GM12878 (cell line): ENCODE results near the gene MRPL27. TPM values are rescaled to one million over a fixed set of nuclear protein-coding genes. Genes with fewer than 3 reads are reported as not detected.

Experiments used
- ATAC-seq: fragments of 200-7000 bp; cut with Tn5 transposase; 3 replicates; pipeline ENCODE4 v1.9.1; 2020; ENCODE audit warnings: mild to moderate bottlenecking, moderate library complexity
- BruUV-seq: library from RNA; stranded (reverse); fragments of 400-500 nt; replicated peaks from 2 replicates; lab custom pipeline; 2021; lab: Mats Ljungman, UMichigan
- CTCF ChIA-PET: fragments of 300-600 bp; sonication (Branson Sonifier 250); formaldehyde crosslinking; extraction: SDS; loops from one replicate; lab custom pipeline; 2021; ENCODE audit warnings: inconsistent platforms; lab: Yijun Ruan, JAX
- POLR2A ChIA-PET: fragments of 350-600 bp; formaldehyde crosslinking; extraction: SDS; loops from one replicate; lab custom pipeline; 2021; ENCODE audit warnings: inconsistent platforms; lab: Charles Lee
- RAD21 ChIA-PET: fragments of 300-600 bp; sonication (Branson Sonifier 250); formaldehyde crosslinking; loops from one replicate; lab custom pipeline; 2023; ENCODE audit warnings: antibody characterized with exemption; ENCODE audit not compliant: unreplicated experiment; lab: Charles Lee
- SMC1A ChIA-PET: fragments of 300-600 bp; sonication (Branson Sonifier 250); formaldehyde crosslinking; loops from one replicate; lab custom pipeline; 2023; ENCODE audit not compliant: unreplicated experiment, uncharacterized antibody; lab: Charles Lee
- DNase-seq: peaks from one replicate; pipeline ENCODE4 v3.0.0-alpha.2; 2011; ENCODE audit warnings: low read depth, low spot score
- FAIRE-seq: peaks from 3 replicates; lab custom pipeline; 2011; peaks lifted over from hg19 to GRCh38; lab: Jason Lieb, UNC
- H2AFZ ChIP-seq: 2 replicates; pipeline ENCODE4 v1.6.0; 2011; ENCODE audit warnings: low read depth, low read length, control low read depth; ENCODE audit not compliant: control insufficient read depth
- H3K27ac ChIP-seq: 2 replicates; pipeline ENCODE4 v1.5.1; 2011; ENCODE audit warnings: control low read depth; ENCODE audit not compliant: control insufficient read depth, insufficient read depth
- H3K27me3 ChIP-seq, 2 experiments: replicated peaks in 1 of 2; 2 replicates each; pipeline versions ENCODE4 v1.6.0 to v1.6.1; 2011; ENCODE audit warnings: low read length in 1 of 2; ENCODE audit not compliant: control insufficient read depth in 2 of 2, insufficient read depth in 2 of 2
- H3K36me3 ChIP-seq, 2 experiments: 2 replicates each; pipeline ENCODE4 v1.5.1; 2011; ENCODE audit warnings: low read length in 1 of 2; ENCODE audit not compliant: control insufficient read depth in 2 of 2, insufficient read depth in 2 of 2
- H3K4me1 ChIP-seq: 2 replicates; pipeline ENCODE4 v1.6.1; 2011; ENCODE audit warnings: mild to moderate bottlenecking, low read length, moderate library complexity, mixed read lengths; ENCODE audit not compliant: control insufficient read depth, insufficient read depth
- H3K4me2 ChIP-seq: 2 replicates; pipeline ENCODE4 v1.6.0; 2011; ENCODE audit warnings: control low read depth; ENCODE audit not compliant: control insufficient read depth, insufficient read depth
- H3K4me3 ChIP-seq: fragments of 200-600 bp; sonication (generic); 2 replicates; pipeline ENCODE4 v1.5.1; 2016
- H3K79me2 ChIP-seq: 2 replicates; pipeline ENCODE4 v1.6.0; 2011; ENCODE audit warnings: low read length; ENCODE audit not compliant: control insufficient read depth, insufficient read depth
- H3K9ac ChIP-seq: 2 replicates; pipeline ENCODE4 v1.8.0; 2011; ENCODE audit warnings: low read length, control low read depth, mixed read lengths; ENCODE audit not compliant: control insufficient read depth, insufficient read depth
- H3K9me3 ChIP-seq: replicated peaks from 3 replicates; pipeline ENCODE4 v1.5.1; 2011; ENCODE audit warnings: mild to moderate bottlenecking, low read length; ENCODE audit not compliant: control insufficient read depth, insufficient read depth
- H4K20me1 ChIP-seq: 2 replicates; pipeline ENCODE4 v1.6.0; 2011; ENCODE audit not compliant: control insufficient read depth, insufficient read depth
- CHD1 ChIP-seq: IDR thresholded peaks from 2 replicates; pipeline ENCODE4 v1.6.1; 2012; ENCODE audit warnings: low read depth, low read length, improper control_type of control experiment
- CREB1 ChIP-seq: IDR thresholded peaks from 2 replicates; pipeline ENCODE4 v1.6.1; 2012; ENCODE audit warnings: low read depth, mild to moderate bottlenecking, inconsistent platforms
- ETV6 ChIP-seq, 2 experiments: fragments of 450-650 bp in 1 of 2; IDR thresholded peaks in 1 of 2; conservative IDR thresholded peaks in 1 of 2; 2 replicates each; pipeline ENCODE4 v1.6.1; 2014; ENCODE audit warnings: antibody characterized with exemption in 1 of 2, borderline replicate concordance in 1 of 2, low read depth in 1 of 2, mild to moderate bottlenecking in 1 of 2, moderate library complexity in 1 of 2
- NR2F1 ChIP-seq: fragments of 450-650 bp; conservative IDR thresholded peaks from 2 replicates; pipeline ENCODE4 v1.6.1; 2017; ENCODE audit warnings: mild to moderate bottlenecking
- PAX5 ChIP-seq: IDR thresholded peaks from 2 replicates; pipeline ENCODE4 v1.6.1; 2011; ENCODE audit warnings: low read depth, low read length, borderline replicate concordance
- RCOR1 ChIP-seq: conservative IDR thresholded peaks from 2 replicates; pipeline ENCODE4 v1.6.1; 2012; ENCODE audit warnings: low read depth, low read length, improper control_type of control experiment
- SMC3 ChIP-seq: IDR thresholded peaks from 2 replicates; pipeline ENCODE4 v1.6.1; 2011; ENCODE audit warnings: low read length, improper control_type of control experiment, borderline replicate concordance
- SP1 ChIP-seq: IDR thresholded peaks from one replicate; pipeline ENCODE4 v1.6.1; 2011; ENCODE audit warnings: low read depth, low read length
- TARDBP ChIP-seq: IDR thresholded peaks from 2 replicates; pipeline ENCODE4 v1.6.1; 2016; ENCODE audit warnings: borderline replicate concordance
- ZNF384 ChIP-seq: IDR thresholded peaks from 2 replicates; pipeline ENCODE4 v1.6.1; 2012; ENCODE audit warnings: low read depth, mild to moderate bottlenecking, low read length, improper control_type of control experiment, borderline replicate concordance
- WGBS: methylation state at CpG from one replicate; pipeline ENCODE4 v1.1.6; 2016; ENCODE audit warnings: low lambda C conversion rate; ENCODE audit not compliant: insufficient replicate concordance, insufficient coverage; ENCODE audit errors: missing lambda C conversion rate; 5-methylcytosine and 5-hydroxymethylcytosine counted together
- in situ Hi-C: fragments of 300-500 bp; cut with MboI; formaldehyde crosslinking; loops from 9 replicates; pipeline ENCODE4 v1.14.3; 2018; ENCODE audit warnings: mixed read lengths
- intact Hi-C: fragments of 100-400 bp; cut with micrococcal nuclease; formaldehyde crosslinking; loops from one replicate; pipeline ENCODE4 v1.14.2; 2022; ENCODE audit not compliant: unreplicated experiment
- polyA plus RNA-seq, 11 experiments: library from polyadenylated mRNA; depleted of rRNA in 4 of 11; unstranded in 6 of 11; stranded (reverse) in 5 of 11; fragments of >200 nt; fragmentation: Nextera tagmentation in 4 of 11; fragmentation: Illumina TruSeq in 1 of 11; extraction: Ambion mirVana in 4 of 11; extraction: Trizol in 1 of 11; gene quantifications; 1 replicate in 1 of 11; 2 replicates in 10 of 11; pipeline versions ENCODE4 v1.2.1 to v1.2.3, GENCODE V29; 2011 to 2016; ENCODE audit warnings: inconsistent platforms in 2 of 11, missing spikeins in 2 of 11, low read depth in 1 of 11
- total RNA-seq, 4 experiments: library from RNA; depleted of rRNA in 3 of 4; stranded (reverse); fragments of >200 nt in 3 of 4; fragmentation: Illumina TruSeq in 1 of 4; extraction: Trizol in 1 of 4; gene quantifications; 2 replicates each; pipeline versions ENCODE4 v1.2.1 to v1.2.3, GENCODE V29; 2013 to 2021
- TF ChIP-seq, protein P1 (sequence below): IDR thresholded peaks from 2 replicates; pipeline ENCODE4 v1.6.1; 2012; ENCODE audit warnings: low read depth, low read length, improper control_type of control experiment
- TF ChIP-seq, protein P2 (sequence below): IDR thresholded peaks from 2 replicates; pipeline ENCODE4 v1.6.1; 2012; ENCODE audit warnings: low read depth, low read length, improper control_type of control experiment
- TF ChIP-seq, protein P3 (sequence below): fragments of 150-350 bp; IDR thresholded peaks from 2 replicates; pipeline ENCODE4 v1.6.1; 2014; ENCODE audit warnings: mild to moderate bottlenecking, low read depth, low read length

MRPL27 gene
- total and polyA plus RNA-seq, 10 of the 15 experiments (the other 5 are each of a cell fraction or from before 2014, with no cell fraction given) = 83.0 to 390 (median 131) TPM

DNA sequence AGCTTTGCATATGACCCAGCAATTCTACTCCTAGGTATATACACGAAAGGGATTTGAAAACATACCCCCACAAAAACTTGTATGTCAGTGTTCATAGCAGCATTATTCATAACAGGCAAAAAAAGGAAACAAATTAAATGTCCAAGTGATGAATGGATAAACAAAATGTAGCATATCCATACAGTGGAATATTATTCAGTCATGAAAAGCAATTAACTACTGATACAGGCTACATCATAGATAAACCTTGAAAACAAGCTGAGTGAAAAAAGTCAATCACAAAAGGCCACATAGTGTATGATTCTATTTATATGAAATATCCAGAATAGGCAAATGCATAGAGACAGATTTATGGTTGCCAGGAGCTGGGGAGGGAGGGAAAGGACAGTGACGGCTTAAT, 721 bp upstream of the MRPL27 start:
- H3K36me3 ChIP-seq = peaks cover 8 to 16% of the 10 kb centered on the region in 2 experiments
- peak overlapping the region; percentile 95 for H3K27ac ChIP-seq
- H3K4me2 ChIP-seq = peak overlapping the region; percentile 67
- ChIA-PET RAD21 (interaction anchor here (1.2 kb wide), 1 partner anchor 17 kb away, joined by 7 read pairs; no protein-coding TSS in a partner anchor), POLR2A (interaction anchor here (0.6 to 1.5 kb wide), 4 partner anchors 16 to 28 kb away, joined by 3 to 4 read pairs (median 3); partner anchors contain the start of gene XYLT2), CTCF (interaction anchor here (0.6 to 5.9 kb wide), 5 partner anchors 12 to 173 kb away, joined by 3 to 48 read pairs (median 6); partner anchors contain the start of gene LRRC59), SMC1A (interaction anchor here (1.1 kb wide), 1 partner anchor 23 kb away, joined by 6 read pairs; no protein-coding TSS in a partner anchor)
- H3K4me1 ChIP-seq = no peaks in the 10 kb centered on the region; the same call in 1 of the 2 replicates
- in situ Hi-C loops = no loop called here
- H3K4me3 ChIP-seq = peak overlapping the region; percentile 72
- H4K20me1 ChIP-seq = no peaks in the 10 kb centered on the region
- no TSS peak for BruUV-seq
- intact Hi-C loops = no loop called here
- H3K79me2 ChIP-seq = peaks cover 27% of the 10 kb centered on the region
- ATAC-seq (no peak), FAIRE-seq (no peak), DNase-seq (no peak)
- H2AFZ ChIP-seq = no peak overlapping the region; the same call in 1 of the 2 replicates
- 63% methylated on average over 2 of the region's 2 CpGs for WGBS
- TF ChIP-seq RCOR1 (no peak), PAX5 (no peak)
- H3K9me3 ChIP-seq = no peaks in the 10 kb centered on the region
- H3K9ac ChIP-seq = peak overlapping the region; percentile 78
- H3K27me3 ChIP-seq = no peaks in the 10 kb centered on the region

DNA sequence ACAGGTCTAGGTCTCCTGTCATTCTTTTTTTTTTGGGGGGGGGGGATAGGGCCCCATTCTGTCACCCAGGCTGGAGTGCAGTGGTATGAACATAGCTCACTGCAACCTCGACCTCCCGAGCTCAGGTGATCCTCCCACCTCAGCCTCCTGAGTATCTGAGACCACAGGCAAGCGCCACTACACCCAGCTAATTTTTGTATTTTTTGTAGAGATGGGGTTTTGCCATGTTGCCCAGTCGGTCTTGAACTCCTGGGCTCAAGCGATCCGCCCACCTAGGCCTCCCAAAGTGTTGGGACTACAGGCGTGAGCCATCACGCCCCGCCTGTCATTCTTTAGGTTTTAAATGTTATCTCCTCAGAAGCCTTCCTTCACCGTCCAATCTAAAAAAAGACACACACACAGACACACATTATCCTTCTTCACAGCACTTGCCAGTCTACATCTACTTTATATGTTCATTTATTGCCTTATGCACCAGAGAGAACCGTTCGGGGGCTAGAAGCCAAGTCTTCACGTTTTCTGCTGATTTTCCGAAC, 694 bp downstream of the MRPL27 start:
- Histone ChIP-seq H3K4me1 (no peaks in the 10 kb centered on the region; the same call in 1 of the 2 replicates), H3K79me2 (peaks cover 27% of the 10 kb centered on the region), H3K9me3 (no peaks in the 10 kb centered on the region), H3K27ac (peak overlapping the region; percentile 95), H3K4me3 (peak overlapping the region; percentile 72), H3K4me2 (peak overlapping the region; percentile 85), H3K36me3 (peaks cover 15 to 20% of the 10 kb centered on the region in 2 experiments), H3K9ac (peak overlapping the region; percentile 78), H4K20me1 (no peaks in the 10 kb centered on the region), H2AFZ (peak overlapping the region; percentile 99), H3K27me3 (no peaks in the 10 kb centered on the region)
- SMC1A ChIA-PET = interaction anchor here (1.3 kb wide), 1 partner anchor 10 kb away, joined by 9 read pairs; no protein-coding TSS in a partner anchor
- CTCF ChIA-PET = interaction anchor here (0.9 to 5.9 kb wide), 6 partner anchors 10 to 172 kb away, joined by 3 to 48 read pairs (median 11); partner anchors contain the start of gene LRRC59
- intact Hi-C loops = no loop called here
- peak; percentile 13 for ATAC-seq
- FAIRE-seq = no peak
- POLR2A ChIA-PET = interaction anchor here (0.6 to 1.8 kb wide), 6 partner anchors 8 to 735 kb away, joined by 4 to 5 read pairs (median 5); partner anchors contain the start of gene LRRC59
- 1% methylated on average over 14 of the region's 14 CpGs for WGBS
- DNase-seq = no peak
- no TSS peak for BruUV-seq
- TF ChIP-seq TARDBP (no peak), ZNF384 (no peak), CHD1 (no peak), SMC3 (no peak), CREB1 (no peak), ETV6 (conservative IDR thresholded peaks at IDR 0.05 in 1 of 2, IDR thresholded peaks at IDR 0.05 in 1 of 2; ENCODE audit: borderline replicate concordance in 1 of 2, low read depth in 1 of 2) (no peak), SP1 (no peak), NR2F1 (no peak)
- TF ChIP-seq, protein P1, sequence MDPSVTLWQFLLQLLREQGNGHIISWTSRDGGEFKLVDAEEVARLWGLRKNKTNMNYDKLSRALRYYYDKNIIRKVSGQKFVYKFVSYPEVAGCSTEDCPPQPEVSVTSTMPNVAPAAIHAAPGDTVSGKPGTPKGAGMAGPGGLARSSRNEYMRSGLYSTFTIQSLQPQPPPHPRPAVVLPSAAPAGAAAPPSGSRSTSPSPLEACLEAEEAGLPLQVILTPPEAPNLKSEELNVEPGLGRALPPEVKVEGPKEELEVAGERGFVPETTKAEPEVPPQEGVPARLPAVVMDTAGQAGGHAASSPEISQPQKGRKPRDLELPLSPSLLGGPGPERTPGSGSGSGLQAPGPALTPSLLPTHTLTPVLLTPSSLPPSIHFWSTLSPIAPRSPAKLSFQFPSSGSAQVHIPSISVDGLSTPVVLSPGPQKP = no peak
- TF ChIP-seq, protein P2, sequence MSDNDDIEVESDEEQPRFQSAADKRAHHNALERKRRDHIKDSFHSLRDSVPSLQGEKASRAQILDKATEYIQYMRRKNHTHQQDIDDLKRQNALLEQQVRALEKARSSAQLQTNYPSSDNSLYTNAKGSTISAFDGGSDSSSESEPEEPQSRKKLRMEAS = no peak
- TF ChIP-seq, protein P3, sequence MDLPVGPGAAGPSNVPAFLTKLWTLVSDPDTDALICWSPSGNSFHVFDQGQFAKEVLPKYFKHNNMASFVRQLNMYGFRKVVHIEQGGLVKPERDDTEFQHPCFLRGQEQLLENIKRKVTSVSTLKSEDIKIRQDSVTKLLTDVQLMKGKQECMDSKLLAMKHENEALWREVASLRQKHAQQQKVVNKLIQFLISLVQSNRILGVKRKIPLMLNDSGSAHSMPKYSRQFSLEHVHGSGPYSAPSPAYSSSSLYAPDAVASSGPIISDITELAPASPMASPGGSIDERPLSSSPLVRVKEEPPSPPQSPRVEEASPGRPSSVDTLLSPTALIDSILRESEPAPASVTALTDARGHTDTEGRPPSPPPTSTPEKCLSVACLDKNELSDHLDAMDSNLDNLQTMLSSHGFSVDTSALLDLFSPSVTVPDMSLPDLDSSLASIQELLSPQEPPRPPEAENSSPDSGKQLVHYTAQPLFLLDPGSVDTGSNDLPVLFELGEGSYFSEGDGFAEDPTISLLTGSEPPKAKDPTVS = no peak
- in situ Hi-C loops = no loop called here
- RAD21 ChIA-PET = interaction anchor here (1.2 to 1.3 kb wide), 2 partner anchors 19 to 107 kb away, joined by 5 to 6 read pairs; no protein-coding TSS in a partner anchor
